NCI-H2196 treated with DMSO at 0.1 percent for 48 hours (cell line): ENCODE results near the gene ROPN1.

ENCODE experiments used
- DNase-seq: peaks from one replicate; lab custom pipeline; 2025; ENCODE audit not compliant: unreplicated experiment; lab: John Stamatoyannopoulos, UW

The ROPN1 gene

DNA sequence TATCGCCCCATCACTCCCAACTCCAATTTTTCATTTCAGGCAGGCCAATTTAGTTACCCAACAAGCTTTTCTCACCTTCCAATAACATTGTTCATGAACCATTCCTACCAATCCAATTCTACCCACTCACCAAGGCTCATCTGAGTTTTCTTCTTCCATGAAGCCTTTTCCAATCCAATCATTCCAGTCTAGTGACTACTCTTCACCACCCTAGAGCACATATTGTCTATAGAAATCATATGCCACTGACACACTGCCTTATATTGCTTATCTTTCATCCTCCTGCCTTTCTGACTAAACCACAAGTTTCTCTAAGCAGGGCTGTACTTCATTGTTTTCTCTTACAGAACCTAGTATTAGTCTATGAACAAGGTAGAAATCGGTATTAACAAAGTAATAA, 42.3 kb downstream of the ROPN1 start:
- DNase-seq, result no peak

DNA sequence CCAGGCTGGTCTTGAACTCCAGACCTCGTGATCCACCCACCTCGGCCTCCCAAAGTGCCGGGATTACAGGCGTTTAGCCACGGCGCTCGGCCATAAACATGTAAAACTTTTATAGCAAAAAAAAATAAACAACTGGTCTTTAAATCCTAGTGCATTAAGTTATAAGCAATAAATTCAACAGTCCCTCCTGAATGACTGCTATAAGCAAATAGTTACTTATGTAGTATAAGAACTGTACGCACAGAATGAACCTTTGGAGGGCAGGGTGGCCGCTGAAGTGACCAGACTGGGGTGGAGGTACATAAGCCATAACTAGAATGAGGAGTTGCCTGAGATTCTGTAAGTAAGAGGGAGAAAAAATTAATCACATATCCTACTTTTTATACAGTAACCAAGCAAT, 43.5 kb downstream of the ROPN1 start:
- DNase-seq, result no peak

DNA sequence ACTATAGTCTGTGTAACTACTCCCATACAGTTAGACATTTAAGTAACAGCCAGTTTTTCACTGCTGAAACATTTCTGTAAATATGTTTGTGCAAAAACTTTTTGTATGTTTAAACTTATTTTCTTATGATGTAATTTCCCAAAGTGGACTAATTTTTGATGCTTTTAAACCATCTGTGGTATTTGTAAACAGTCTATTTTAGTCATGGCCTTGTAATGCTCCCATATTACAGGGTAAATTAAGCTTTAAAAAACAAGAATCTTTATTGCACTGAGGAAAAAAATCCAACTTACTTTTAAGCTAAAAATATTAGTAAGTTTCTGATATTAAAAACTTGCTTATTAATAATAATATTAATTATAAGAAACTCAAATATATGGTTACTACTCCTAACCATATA, 44.4 kb downstream of the ROPN1 start:
- no peak for DNase-seq

DNA sequence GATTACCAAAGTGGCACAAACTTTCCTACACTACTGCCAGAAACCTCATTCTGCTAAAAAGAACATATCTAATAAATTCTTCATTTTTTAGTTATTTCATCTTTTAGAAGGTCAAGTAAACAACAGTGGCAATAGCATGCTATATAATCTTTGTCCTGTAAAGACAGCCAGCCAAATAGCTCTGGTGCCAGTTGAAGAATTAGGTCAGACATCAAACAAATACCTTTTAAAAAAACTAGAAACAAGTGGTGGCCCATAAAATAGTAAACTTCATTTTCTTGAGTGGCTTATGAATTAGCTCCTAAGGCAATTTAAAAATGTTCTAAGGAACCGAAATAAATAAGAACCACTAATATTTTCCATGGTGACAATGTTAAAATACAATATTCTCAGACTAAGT, 50.4 kb downstream of the ROPN1 start:
- DNase-seq, result no peak

- no peak for DNase-seq
These were observed 50.8 kb downstream of the ROPN1 start for GRCh38 chr3:123941121-123941520.

DNA sequence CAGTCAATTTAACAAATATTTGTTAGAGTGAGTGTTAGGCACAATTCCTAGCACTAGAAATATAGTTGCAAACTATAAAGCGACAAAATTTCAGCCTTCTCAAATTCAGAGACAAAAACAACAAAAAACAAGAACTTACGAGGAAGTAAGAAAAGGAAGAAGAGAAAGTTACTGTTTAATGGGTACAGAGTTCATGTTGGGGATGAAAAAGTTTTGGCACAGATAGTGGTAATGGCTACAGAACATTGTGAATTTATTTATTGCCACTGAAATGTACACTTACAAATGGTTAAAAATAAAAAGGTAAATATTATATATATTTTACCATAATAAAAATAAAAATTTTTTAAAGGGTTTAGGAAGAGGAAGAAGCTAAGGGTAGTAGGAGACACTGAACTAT, 52.2 kb downstream of the ROPN1 start:
- no peak for DNase-seq

- no peak for DNase-seq
These were observed 55.5 kb downstream of the ROPN1 start for GRCh38 chr3:123936400-123936799.

DNA sequence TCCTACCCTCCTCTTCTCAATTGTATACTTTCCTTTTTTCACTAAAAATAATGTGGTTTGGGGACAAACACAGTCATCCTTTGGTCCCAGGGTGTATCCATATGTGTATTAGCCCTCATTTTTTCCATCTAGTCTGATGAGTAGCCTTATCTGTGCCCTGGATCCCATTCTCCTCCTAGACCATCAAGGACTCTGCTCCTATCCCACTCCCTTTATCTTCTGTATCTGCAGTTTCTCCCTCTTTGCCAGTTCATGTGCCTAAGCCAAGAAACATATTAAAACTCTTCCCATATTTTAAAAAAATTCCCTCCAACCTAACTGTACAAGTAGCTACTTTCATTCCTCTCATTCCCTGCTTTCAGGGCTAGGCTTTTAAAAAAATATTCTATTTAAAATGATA, 56.1 kb downstream of the ROPN1 start:
- DNase-seq, result no peak

GRCh38 chr3:123934250-123934649, 57.7 kb downstream of the ROPN1 start:
- no peak for DNase-seq

DNA sequence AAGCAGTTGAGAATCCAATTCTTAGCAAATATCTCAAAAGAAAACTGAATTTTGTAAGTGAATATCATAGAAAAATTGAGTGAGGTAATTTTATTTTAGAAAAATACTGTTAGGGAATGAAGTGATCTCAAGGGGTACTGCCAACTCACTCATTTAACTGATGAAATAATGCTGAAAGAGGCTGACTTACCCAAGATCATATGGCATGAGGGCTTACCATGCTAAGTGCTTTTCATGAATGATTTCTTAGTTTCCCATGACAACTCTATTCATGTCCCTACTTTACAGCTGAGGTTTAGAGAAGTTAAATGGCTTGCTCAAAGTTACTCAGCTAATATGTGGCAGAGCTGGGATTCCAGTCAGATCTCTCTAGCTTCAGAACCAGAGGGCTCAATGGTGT, 61.5 kb downstream of the ROPN1 start:
- no peak for DNase-seq

DNA sequence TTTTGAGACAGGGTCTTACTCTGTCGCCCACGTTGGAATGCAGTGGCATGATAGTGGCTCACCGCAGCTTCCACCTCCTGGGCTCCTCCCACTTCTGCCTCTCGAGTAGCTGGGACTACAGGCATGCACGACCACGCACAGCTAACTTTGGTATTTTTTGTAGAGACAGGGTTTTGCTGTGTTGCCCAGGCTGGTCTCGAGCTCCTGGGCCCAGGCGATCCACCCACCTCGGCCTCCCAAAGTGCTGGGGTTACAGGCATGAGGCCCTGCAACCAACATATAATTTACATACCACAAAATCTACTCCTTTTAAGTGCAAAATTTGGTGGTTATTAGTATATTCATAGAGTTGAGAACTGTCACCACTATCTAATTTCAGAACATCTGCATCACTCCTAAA, 62.6 kb downstream of the ROPN1 start:
- DNase-seq, result no peak

GRCh38 chr3:123926396-123926795, 65.5 kb downstream of the ROPN1 start:
- no peak for DNase-seq

GRCh38 chr3:123920868-123921267, 71.1 kb downstream of the ROPN1 start:
- DNase-seq, result no peak

- no peak for DNase-seq
These were observed 71.5 kb downstream of the ROPN1 start for GRCh38 chr3:123920383-123920782.

GRCh38 chr3:123919353-123919752, 72.6 kb downstream of the ROPN1 start:
- no peak for DNase-seq
